AG04450 (cell line): ENCODE measurements around the gene MSRB2. TPM values are rescaled to one million over a fixed set of nuclear protein-coding genes. Genes with fewer than 3 reads are reported as not detected.

ENCODE experiments used
- CTCF ChIA-PET: fragments of 300-600, 350-600 bp; formaldehyde crosslinking; extraction: SDS; loops from one replicate; lab custom pipeline; 2022; ENCODE audit warnings: antibody characterized with exemption, inconsistent platforms; lab: Charles Lee
- POLR2A ChIA-PET: fragments of 350-600 bp; formaldehyde crosslinking; extraction: SDS; loops from one replicate; lab custom pipeline; 2021; ENCODE audit warnings: antibody characterized with exemption, inconsistent platforms; lab: Yijun Ruan, JAX
- DNase-seq: peaks from one replicate; pipeline ENCODE4 v3.0.0-alpha.2; 2011; ENCODE audit warnings: low read depth, low spot score
- H3K27ac ChIP-seq: one replicate; pipeline ENCODE4 v1.5.1; 2012; ENCODE audit warnings: low read depth, low read length, control low read depth
- H3K27me3 ChIP-seq: one replicate; pipeline ENCODE4 v1.6.0; 2012; ENCODE audit warnings: low read length; ENCODE audit not compliant: control insufficient read depth, insufficient read depth
- H3K4me3 ChIP-seq: 2 replicates; pipeline ENCODE4 v1.5.1; 2011; ENCODE audit warnings: mild to moderate bottlenecking, low read depth, low read length, control low read depth
- H3K9me3 ChIP-seq: 2 replicates; pipeline ENCODE4 v1.5.1; 2012; ENCODE audit warnings: low read length; ENCODE audit not compliant: control insufficient read depth, insufficient read depth
- polyA plus RNA-seq: library from polyadenylated mRNA; depleted of rRNA; stranded (reverse); fragments of >200 nt; gene quantifications from 2 replicates; pipeline ENCODE4 v1.2.3, GENCODE V29; 2011
- TF ChIP-seq, protein P1 (sequence below): IDR thresholded peaks from 2 replicates; pipeline ENCODE4 v1.5.1; 2011; ENCODE audit warnings: low read depth, low read length, control low read depth, inconsistent platforms

MSRB2 gene
- polyA plus RNA-seq, 1 experiment, result 63.0 TPM

DNA sequence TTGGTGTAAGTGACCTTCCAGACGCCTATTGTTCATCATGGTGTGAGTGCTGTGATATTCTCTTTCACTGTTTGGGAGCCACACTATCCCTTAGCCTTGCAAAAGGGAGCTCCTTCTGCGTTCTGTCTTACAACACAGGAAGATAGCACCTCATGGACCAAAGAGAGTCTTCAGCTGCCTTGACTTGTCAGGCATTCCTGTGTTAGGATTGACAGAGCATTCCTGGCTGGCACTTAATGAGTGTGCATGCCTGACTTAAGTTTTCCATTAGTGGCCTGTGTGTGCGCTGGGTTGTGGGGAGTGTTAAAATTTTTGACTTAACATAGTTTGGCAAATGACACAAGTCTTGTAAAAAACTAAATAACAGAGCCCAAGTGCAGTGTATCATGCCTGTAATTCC lies 21.9 kb upstream of the MSRB2 start:
- no peak overlapping the region for H3K4me3 ChIP-seq
- no peaks in the 10 kb centered on the region for H3K9me3 ChIP-seq
- H3K27me3 ChIP-seq, result no peaks in the 10 kb centered on the region
- H3K27ac ChIP-seq, result no peak overlapping the region
- POLR2A ChIA-PET, result no interaction called here
- DNase-seq, result no peak
- CTCF ChIA-PET, result interaction anchor here (0.7 kb wide), 1 partner anchor 1080 kb away, joined by 7 read pairs; no protein-coding TSS in a partner anchor
- TF ChIP-seq, protein P1, sequence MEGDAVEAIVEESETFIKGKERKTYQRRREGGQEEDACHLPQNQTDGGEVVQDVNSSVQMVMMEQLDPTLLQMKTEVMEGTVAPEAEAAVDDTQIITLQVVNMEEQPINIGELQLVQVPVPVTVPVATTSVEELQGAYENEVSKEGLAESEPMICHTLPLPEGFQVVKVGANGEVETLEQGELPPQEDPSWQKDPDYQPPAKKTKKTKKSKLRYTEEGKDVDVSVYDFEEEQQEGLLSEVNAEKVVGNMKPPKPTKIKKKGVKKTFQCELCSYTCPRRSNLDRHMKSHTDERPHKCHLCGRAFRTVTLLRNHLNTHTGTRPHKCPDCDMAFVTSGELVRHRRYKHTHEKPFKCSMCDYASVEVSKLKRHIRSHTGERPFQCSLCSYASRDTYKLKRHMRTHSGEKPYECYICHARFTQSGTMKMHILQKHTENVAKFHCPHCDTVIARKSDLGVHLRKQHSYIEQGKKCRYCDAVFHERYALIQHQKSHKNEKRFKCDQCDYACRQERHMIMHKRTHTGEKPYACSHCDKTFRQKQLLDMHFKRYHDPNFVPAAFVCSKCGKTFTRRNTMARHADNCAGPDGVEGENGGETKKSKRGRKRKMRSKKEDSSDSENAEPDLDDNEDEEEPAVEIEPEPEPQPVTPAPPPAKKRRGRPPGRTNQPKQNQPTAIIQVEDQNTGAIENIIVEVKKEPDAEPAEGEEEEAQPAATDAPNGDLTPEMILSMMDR, result no peak

DNA sequence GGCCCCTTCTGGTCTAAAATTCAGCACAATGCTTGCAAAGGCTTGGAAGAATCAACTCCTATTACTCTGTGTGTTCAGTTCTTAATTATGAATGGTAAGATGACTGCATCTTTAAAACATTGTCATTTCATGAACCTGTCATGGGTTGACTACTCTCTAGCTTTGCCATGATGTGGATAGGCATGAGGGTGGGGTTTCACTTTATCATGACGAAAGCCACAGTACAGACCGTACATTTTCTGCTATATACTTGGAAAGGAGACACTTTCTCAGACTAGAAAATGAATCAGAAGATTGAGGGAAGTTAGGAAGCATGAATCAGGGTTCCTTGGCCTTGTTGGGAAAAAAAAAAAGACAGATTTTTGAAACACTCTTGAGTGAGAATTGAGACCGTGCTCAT lies 19.7 kb upstream of the MSRB2 start:
- H3K27ac ChIP-seq, result no peak overlapping the region
- ChIA-PET CTCF (no interaction called here), POLR2A (no interaction called here)
- H3K4me3 ChIP-seq, result no peak overlapping the region
- H3K9me3 ChIP-seq, result no peaks in the 10 kb centered on the region
- TF ChIP-seq, protein P1, result no peak
- DNase-seq, result no peak
- no peaks in the 10 kb centered on the region for H3K27me3 ChIP-seq

DNA sequence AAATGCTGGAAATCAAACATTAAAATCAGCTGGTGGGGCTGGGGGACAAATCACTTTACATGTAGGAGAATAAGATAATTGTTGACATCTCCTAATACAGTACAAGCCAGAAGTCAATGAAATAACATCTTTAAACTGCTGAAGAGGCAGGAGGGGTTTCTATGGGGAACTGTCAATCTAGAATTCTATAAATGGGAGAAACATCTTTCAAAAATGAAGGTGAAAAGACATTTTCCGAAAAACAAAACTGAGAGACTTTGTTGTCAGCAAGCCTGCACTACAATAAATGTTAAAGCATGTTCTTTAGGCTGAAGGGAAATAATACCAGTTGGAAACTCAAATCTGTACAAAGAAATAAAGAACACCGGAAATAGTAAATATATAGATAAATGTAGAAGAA lies 17.3 kb upstream of the MSRB2 start:
- no peak overlapping the region for H3K27ac ChIP-seq
- POLR2A ChIA-PET, result no interaction called here
- TF ChIP-seq, protein P1, result no peak
- CTCF ChIA-PET, result no interaction called here
- H3K27me3 ChIP-seq, result no peaks in the 10 kb centered on the region
- no peak for DNase-seq
- no peaks in the 10 kb centered on the region for H3K9me3 ChIP-seq
- no peak overlapping the region for H3K4me3 ChIP-seq

DNA sequence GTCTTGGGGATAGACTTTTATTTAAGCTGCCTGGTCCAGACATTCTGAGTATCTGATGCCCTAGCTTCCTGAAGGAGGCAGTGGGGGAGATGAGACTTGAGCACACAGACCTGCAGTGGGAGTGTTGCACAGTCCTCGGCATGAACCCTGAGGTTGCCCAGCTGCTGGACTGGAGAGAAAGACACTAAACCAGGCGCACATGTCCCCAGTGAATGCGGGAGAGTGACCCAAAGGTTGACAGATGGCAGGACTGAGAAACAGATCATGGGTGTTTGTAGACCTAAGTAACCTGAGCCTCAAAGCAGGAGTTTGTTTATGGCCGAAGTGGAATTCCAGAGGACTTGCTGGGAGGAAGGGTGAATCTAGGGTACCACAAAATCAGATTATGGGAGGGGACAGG lies 15.7 kb upstream of the MSRB2 start:
- DNase-seq, result no peak
- Histone ChIP-seq H3K27me3 (peaks cover 3% of the 10 kb centered on the region), H3K4me3 (no peak overlapping the region), H3K27ac (no peak overlapping the region), H3K9me3 (no peaks in the 10 kb centered on the region)
- TF ChIP-seq, protein P1, result no peak
- ChIA-PET CTCF (no interaction called here), POLR2A (no interaction called here)

DNA sequence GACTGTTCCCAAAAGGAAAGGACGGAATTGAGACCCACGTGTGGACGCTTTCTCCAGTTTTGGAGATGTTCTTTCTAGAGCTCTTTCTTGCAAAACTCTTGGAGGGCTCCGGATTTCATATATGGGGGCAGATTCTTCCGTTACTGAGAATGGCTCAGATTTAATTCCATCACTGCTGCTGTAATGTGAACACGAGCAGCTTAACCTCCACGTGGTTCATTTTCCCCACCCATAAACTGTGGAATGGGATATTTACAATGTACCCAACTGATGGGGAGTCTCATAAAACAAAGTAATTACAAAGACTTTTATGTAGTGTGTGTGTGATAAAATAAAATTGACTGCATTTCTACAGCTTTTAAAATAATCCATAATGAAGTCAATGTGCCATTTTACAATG lies 15.1 kb upstream of the MSRB2 start:
- H3K9me3 ChIP-seq, result no peaks in the 10 kb centered on the region

More for the DNA sequence above, 15.1 kb upstream of the MSRB2 start:
- no peak for DNase-seq
- Histone ChIP-seq H3K27me3 (peaks cover 3% of the 10 kb centered on the region), H3K4me3 (no peak overlapping the region), H3K27ac (no peak overlapping the region)
- ChIA-PET POLR2A (no interaction called here), CTCF (interaction anchor here (0.6 to 1.4 kb wide), 4 partner anchors 9 to 140 kb away, joined by 3 to 5 read pairs (median 4); no protein-coding TSS in a partner anchor)
- TF ChIP-seq, protein P1, result no peak
